A673 (cell line): Measurements from ENCODE around the gene MFAP1. TPM values are rescaled to one million over a fixed set of nuclear protein-coding genes. Genes with fewer than 3 reads are reported as not detected.

ENCODE experiments used
- BruUV-seq: library from RNA; stranded (reverse); fragments of 400-500 nt; replicated peaks from 2 replicates; lab custom pipeline; 2021; lab: Mats Ljungman, UMichigan
- CTCF ChIA-PET: fragments of 300-600 bp; sonication (Branson Sonifier 250); formaldehyde crosslinking; loops from one replicate; lab custom pipeline; 2022; ENCODE audit warnings: antibody characterized with exemption; lab: Charles Lee
- POLR2A ChIA-PET: fragments of 300-600 bp; sonication (Branson Sonifier 250); formaldehyde crosslinking; loops from one replicate; lab custom pipeline; 2022; ENCODE audit warnings: antibody characterized with exemption; ENCODE audit not compliant: low non-redundant PET; lab: Charles Lee
- DNase-seq: peaks from one replicate; pipeline ENCODE4 v3.0.0-alpha.2; 2015; ENCODE audit warnings: low spot score
- H3K27ac ChIP-seq: fragments of 200-600 bp; sonication (generic); 2 replicates; pipeline ENCODE4 v1.5.1; 2016; ENCODE audit warnings: mixed run types, low read depth, mild to moderate bottlenecking, mixed read lengths, antibody characterized with exemption, low read length; ENCODE audit not compliant: poor library complexity, severe bottlenecking
- H3K27me3 ChIP-seq: fragments of 200-600 bp; sonication (generic); replicated peaks from 2 replicates; pipeline ENCODE4 v1.6.1; 2017; ENCODE audit warnings: mixed run types, low read depth, mild to moderate bottlenecking, mixed read lengths, antibody characterized with exemption, low read length; ENCODE audit not compliant: insufficient read depth, poor library complexity
- H3K36me3 ChIP-seq: fragments of 200-600 bp; sonication (generic); 2 replicates; pipeline ENCODE4 v1.6.1; 2016; ENCODE audit warnings: mixed run types, mild to moderate bottlenecking, mixed read lengths, antibody characterized with exemption, low read length; ENCODE audit not compliant: insufficient read depth, poor library complexity, severe bottlenecking
- H3K4me1 ChIP-seq: fragments of 200-600 bp; sonication (generic); 2 replicates; pipeline ENCODE4 v1.6.1; 2017; ENCODE audit warnings: mixed run types, mild to moderate bottlenecking, mixed read lengths, antibody characterized with exemption, low read length; ENCODE audit not compliant: insufficient read depth, poor library complexity, severe bottlenecking
- H3K4me3 ChIP-seq: fragments of 200-600 bp; sonication (generic); 2 replicates; pipeline ENCODE4 v1.5.1; 2016; ENCODE audit warnings: low read depth, mixed run types, mild to moderate bottlenecking, mixed read lengths, low read length; ENCODE audit not compliant: poor library complexity, severe bottlenecking
- H3K9me3 ChIP-seq: fragments of 200-600 bp; sonication (generic); 2 replicates; pipeline ENCODE4 v1.6.1; 2016; ENCODE audit warnings: mixed run types, low read depth, mild to moderate bottlenecking, mixed read lengths, antibody characterized with exemption, low read length; ENCODE audit not compliant: poor library complexity, severe bottlenecking
- CTCF ChIP-seq: fragments of 300-800, 200-600 bp; sonication (generic); conservative IDR thresholded peaks from 2 replicates; pipeline ENCODE4 v1.5.1; 2017; ENCODE audit warnings: low read depth, mild to moderate bottlenecking, antibody characterized with exemption, low read length, moderate library complexity, mixed read lengths
- EZH2 ChIP-seq: fragments of 200-600 bp; sonication (generic); IDR thresholded peaks from 2 replicates; pipeline ENCODE4 v1.6.1; 2017; ENCODE audit warnings: borderline replicate concordance, low read depth, mild to moderate bottlenecking, mixed read lengths, antibody characterized with exemption, low read length; ENCODE audit not compliant: poor library complexity, severe bottlenecking
- intact Hi-C: fragments of 100-400 bp; cut with micrococcal nuclease; formaldehyde crosslinking; loops from one replicate; pipeline ENCODE4 v1.10.0; 2022; ENCODE audit not compliant: unreplicated experiment
- total RNA-seq: library from RNA; stranded (reverse); gene quantifications from 2 replicates; pipeline ENCODE4 v1.2.3, GENCODE V29; 2021

Gene MFAP1
- total RNA-seq, 1 experiment from 2014 or later = 45.4 TPM

DNA sequence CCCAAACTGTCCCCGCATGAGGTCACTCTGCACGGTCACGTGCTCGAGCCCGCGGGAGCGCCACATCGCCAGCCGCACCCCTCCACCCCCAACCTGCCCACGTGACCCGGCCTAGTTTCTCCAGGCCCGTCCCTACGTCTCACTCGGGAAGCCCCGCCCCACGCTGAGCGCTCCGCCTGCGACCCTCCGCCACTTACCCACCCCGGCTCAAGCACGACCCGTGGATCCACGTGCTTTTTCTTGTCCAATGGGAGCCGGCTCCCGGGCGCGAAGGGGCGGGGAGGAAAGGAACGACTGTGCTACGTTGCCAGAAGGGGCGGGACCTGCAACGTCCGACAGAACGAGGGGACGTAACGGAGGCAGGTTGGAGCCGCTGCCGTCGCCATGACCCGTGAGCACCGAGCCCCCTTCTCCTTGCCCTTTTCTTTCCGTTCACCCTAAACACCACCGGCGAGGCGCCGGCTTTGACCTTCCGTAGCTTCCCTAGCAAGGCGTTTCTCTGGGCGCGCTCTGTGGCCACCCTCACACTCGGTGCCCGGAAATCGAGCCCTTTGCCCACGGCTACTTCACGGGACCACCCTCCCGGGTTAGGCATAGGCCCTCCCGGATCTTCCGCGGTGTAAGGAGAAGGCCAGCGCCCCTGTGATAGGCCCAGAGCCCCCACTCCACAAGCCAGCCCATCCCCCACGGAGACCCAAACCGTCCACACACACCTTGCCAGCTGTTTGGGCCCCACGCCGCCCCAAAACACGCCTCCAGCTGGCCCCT, 32.3 kb downstream of the MFAP1 start, which contains the start of gene SERF2:
TSS of gene SERF2 (plus strand) at position 328 of the 768 bp plus-strand sequence. CDS start at position 385, 57 bp downstream.
- Histone ChIP-seq H3K36me3 (peaks cover 39% of the 10 kb centered on the region), H3K4me3 (peak within 1 kb of the TSS; percentile 79), H3K27ac (peak within 1 kb of the TSS; percentile 97), H3K9me3 (no peaks in the 10 kb centered on the region), H3K27me3 (no peaks in the 10 kb centered on the region), H3K4me1 (peaks cover 13% of the 10 kb centered on the region)
- intact Hi-C loops = no loop called here
- BruUV-seq = TSS peak; percentile 56
- ChIA-PET POLR2A (interaction anchor here (0.6 kb wide), 1 partner anchor 1313 kb away, joined by 10 read pairs; no protein-coding TSS in a partner anchor), CTCF (interaction anchor here (0.5 kb wide), 1 partner anchor 496 kb away, joined by 3 read pairs; the partner anchor contains the start of gene GOLM2)
- DNase-seq = peak; percentile 100
- TF ChIP-seq CTCF = no peak
- no peak for TF ChIP-seq EZH2

DNA sequence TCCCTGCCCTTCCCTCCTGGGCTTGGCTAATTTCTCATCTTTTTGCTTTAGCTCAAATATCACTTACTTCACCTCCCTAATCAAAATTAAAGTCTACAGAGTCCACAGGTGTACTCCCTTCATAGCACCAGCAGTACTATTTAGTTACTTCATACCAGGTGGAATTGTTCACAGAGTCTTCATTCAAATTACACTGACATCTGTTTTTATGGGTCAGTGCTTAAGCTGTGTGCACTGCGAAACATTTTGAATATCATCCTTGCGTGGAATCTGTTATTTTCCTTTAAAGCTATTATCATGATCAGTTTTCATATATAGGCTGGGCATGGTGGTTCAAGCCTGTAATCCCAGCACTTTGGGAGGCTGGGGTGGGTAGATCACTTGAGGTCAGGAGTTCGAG, 35.1 kb downstream of the MFAP1 start:
- DNase-seq = no peak
- H3K9me3 ChIP-seq = no peaks in the 10 kb centered on the region
- H3K4me1 ChIP-seq = peaks cover 13% of the 10 kb centered on the region
- H3K27ac ChIP-seq = no peak overlapping the region
- POLR2A ChIA-PET = interaction anchor here (0.6 kb wide), 1 partner anchor 11 kb away, joined by 3 read pairs; the partner anchor contains the start of genes HYPK and SERINC4
- TF ChIP-seq CTCF (no peak), EZH2 (no peak)
- intact Hi-C loops = no loop called here
- no peaks in the 10 kb centered on the region for H3K27me3 ChIP-seq
- CTCF ChIA-PET = interaction anchor here (0.6 kb wide), 1 partner anchor 13 kb away, joined by 4 read pairs; the partner anchor contains the start of gene ELL3
- no TSS peak for BruUV-seq
- H3K36me3 ChIP-seq = peaks cover 13% of the 10 kb centered on the region
- no peak overlapping the region for H3K4me3 ChIP-seq

- CTCF ChIA-PET = interaction anchor here (0.6 kb wide), 1 partner anchor 22 kb away, joined by 8 read pairs; the partner anchor contains the start of gene HYPK
These were observed 45.5 kb downstream of the MFAP1 start for GRCh38 chr15:43779016-43779415.

More at GRCh38 chr15:43779016-43779415, 45.5 kb downstream of the MFAP1 start:
- BruUV-seq = no TSS peak
- H3K27ac ChIP-seq = no peak overlapping the region
- H3K9me3 ChIP-seq = no peaks in the 10 kb centered on the region
- peaks cover 11% of the 10 kb centered on the region for H3K4me1 ChIP-seq
- intact Hi-C loops = no loop called here
- H3K27me3 ChIP-seq = no peaks in the 10 kb centered on the region
- POLR2A ChIA-PET = no interaction called here
- no peaks in the 10 kb centered on the region for H3K36me3 ChIP-seq
- TF ChIP-seq EZH2 (no peak), CTCF (no peak)
- no peak for DNase-seq
- no peak overlapping the region for H3K4me3 ChIP-seq
